HG03571 (cell line): ENCODE results near the gene KIF1A.
"Not testable (repeated sequence)": the region's sequence is repeated elsewhere in the genome, so short reads cannot be mapped to it uniquely, and the experiment has no call there.

Experiments
- ATAC-seq: cut with Tn5 transposase; IDR thresholded peaks from one replicate; pipeline ENCODE4 v1.9.1; 2021; ENCODE audit not compliant: unreplicated experiment

Gene KIF1A

DNA sequence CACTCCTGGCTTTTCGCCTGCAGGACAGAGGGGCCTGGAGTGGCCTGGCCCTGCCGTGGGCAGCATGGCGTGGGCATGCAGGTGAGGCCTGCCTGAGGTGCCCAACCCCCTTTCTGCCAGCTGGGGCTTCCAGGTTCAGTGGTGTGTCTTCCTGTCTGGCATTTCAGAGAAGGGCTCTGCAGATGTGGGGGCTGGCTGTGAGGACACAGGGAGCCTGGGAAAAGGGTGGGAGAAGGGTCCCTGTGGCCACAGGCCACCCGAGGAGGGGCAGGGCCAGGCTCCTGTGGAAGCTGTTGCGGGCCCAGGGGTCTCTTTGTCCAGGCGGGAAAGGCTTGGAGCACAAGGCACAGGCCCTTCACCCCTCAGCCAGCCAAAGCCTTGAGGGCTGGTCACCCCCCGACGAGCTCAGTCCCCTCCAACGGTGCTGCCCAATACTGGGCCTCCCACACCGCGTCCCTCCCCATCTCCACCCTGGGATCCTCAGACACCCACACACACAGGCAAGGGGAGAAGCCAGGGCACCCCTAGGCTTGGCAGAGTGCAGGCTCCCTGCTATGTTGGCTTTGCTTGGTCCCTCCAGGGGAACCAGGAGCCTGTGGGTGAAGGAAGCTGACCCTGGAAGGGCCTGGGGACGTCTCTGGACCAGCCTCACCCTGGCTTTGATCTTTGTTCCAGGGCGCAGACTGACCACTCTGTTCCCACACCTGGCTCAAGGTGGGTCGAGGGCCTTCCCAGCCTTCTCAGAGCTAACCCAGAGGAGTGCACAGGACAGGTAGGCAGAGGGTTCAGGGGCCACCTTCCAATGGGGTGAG is 132.1 kb downstream of the KIF1A start:
- ATAC-seq = no peak

DNA sequence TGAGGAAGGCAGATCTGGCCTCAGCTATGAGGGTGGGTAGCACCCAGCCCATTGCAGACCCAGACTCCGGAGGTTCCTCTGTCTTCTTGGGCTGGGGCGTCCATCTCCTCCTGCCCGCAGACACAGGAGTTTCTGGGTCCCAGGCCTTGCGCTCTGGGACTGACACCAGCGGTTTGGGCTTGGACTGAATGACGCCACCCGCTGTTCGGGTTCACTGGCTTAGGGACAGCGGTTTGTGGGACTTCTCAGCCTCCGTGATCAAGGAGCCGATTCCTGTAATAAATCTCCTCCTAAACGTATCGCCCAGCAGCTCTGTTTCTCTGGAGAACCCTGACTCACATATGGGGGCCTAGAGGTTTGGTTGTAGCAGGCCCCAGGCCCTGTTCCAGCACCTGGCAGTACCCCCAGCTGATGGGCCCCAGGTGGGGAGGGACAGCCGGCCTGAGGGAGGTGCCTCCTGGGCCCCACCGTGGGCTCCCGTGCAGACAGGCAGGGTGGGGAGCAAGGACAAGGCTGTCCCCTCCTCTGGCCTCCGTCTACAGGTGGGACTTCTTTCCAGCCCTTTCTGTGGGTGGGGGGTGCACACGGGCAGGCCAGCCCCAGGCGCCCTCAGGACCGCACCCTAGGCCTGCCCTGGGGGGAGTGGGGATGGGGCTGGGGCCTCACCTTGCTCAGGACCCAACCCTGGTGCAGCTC is 132.8 kb downstream of the KIF1A start:
- ATAC-seq = no peak

DNA sequence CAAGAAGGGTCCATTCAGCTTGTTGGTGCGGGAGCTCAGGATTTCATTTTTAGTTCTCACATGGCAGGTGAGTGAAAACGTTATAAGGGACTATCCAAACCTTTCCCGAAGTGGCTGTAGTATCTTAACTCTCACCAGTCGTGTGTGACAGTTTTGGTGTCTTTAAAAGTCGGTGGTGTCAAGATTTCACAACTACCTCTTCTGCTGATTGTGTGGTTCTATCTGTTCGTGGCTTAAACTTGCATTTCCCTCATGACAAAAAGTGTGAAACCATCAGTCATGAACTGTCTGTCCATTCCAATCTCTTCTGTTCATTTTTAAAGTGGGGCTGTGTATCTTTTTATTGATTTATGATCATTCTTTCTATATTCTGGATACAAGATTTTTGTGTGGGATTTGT is 133.6 kb downstream of the KIF1A start:
- ATAC-seq = no peak

DNA sequence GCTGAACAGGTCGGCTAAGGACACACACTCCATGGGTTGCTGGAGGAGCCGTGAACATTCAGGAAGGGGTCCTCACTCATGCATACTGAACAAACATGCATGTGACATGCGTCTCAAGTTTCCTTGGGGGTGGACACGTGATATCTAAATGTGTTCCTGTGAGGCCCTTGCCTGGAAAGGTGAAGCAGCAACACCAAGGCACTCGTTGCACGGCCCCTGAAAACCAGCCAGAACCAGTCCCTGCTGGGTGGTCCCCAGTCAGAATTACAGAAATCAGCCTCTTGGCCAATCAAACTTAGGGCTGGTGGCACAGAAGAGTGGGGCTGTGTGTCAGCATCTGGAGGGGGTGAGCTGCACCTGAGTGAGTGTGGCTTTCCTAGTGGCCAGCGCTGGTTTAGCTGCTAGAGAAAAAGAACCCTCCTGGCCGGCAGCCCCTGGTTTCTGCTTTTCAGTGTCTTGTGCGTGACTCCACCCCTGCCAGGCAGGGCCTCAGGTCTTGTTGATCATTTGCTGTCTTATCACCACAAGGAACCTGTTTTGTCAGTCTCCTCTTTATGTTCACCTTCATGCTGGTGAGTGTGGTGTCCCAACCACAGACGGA is 134.1 kb downstream of the KIF1A start:
- ATAC-seq = no peak

DNA sequence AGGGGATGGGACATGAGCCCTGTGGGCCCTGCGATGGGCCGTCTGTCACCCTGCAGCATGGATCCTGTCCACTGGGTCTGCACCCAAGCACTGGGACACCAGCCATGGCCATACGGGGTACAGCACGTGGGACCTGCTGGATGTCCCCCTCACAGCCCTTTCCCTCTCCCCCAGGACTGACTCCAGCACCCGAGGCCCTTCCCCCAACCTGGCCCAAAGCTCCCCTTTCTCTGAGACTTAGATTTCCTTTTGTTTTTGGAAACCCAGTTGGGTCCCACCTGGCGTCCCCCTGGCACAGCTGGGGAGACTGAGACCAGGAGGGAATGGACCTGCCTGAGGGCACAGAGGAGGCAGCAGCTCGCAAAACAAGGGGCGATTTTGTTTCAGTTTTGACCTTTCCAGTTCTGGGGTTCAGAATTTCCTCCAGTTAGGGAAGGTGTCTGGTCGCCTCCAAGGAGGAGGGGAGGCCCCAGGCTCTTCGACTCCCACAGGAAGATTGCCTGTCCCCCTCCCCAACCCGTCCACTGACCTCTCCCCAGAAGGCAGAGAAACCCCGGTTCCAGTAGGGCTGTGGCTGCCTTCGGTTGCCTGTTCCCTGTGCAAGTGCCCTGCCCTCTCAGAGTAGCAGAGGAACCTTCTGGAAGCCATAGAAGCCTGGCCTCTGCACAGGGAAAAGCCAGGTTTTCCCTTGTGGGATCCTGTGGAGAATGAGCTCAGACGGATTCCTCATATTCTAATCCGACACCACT is 135.9 kb downstream of the KIF1A start:
- not testable (repeated sequence) for ATAC-seq

DNA sequence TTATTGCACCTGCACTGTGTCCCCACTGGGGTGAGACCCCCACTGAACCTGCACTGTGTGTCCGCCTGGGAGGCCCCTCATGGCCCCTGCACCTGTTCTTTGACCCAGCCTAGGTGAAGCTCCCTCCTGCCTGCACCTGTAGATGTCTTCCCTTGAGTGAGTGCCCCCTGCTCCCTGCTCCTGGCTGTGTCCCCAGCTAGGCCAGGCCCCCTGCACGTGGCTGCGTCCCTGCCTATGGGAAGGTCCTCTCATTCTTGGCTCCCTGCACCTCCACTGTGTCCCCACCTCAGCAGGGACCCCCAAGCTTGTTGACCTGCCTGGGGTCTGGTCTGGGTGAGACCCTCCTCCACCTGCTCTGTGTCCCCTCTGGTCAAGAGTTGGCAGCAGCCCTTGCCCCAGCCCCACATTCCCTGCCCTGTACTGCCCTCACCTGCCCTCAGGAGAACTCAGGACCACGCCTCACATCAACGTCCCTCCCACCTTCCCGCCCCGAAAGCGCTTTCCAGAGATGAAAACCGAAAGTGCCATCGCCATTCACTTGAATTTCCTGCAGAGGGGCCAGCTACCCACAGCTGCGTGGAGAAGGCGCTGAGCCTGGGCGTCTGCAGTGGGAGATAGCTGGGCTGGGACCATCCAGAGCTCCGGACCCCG is 136.6 kb downstream of the KIF1A start:
- not testable (repeated sequence) for ATAC-seq

DNA sequence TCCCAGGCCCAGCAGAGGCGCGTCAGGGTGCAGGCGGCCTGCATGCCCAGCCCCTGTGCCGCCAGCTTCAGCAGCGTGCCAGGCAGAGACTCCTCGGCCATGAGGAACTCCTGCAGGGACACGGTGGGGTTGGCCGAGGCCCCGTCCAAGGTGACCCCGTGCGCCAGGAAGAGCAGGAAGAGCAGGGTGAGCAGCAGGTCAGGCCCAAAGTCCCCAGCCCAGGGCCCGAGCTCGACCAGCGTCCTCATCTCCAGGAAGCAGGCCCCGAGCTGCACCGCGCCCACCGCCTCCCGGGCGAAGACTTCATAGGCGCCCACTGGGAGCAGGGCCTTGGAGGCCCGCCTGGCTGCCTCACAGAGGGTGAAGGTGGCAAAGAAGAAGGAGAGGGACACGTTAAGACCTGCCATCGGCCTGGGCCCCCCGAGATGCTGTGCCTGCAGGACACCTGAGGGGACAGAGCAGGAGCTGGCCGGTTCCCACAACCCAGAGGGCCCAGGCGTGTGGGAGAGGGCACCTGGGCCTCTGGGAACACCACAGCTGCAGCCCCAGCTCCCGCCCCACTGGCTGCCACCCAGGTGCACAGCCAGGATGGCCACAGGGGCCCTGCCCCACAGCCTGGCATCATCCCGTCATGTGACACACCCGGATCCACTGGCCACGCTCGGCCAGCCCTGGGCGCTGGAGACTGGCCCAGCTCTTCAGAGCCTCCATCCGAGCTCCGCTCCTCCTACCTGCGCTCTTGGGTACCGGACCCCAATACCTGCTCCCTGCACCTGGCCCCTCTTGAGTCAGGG is 137.4 kb downstream of the KIF1A start, which contains the start of gene AQP12B:
Gene AQP12B, minus strand, starts transcription at position 455 of the 794 bp plus-strand sequence. Its CDS starts 48 bp downstream, at position 407.
- not testable (repeated sequence) for ATAC-seq

DNA sequence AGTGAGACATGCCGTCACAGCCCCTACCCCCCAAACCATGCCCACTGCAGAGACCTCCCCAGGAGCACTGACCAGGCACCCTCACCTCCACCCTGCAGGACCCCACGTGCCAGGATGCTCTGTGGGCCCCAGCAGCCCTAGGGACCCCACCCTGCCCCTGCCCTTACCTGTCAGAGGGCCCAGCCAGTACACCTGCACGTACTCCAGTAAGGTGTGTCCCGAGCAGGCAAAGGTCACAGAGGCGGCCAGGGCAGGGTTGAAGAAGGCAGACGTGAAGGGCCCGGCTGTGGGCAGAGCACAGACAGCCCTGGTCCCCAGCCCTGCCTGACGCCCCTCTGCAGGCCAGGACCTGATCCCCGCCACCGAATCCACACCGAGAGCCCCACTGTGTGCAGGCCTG is 139.8 kb downstream of the KIF1A start:
- ATAC-seq = not testable (repeated sequence)

DNA sequence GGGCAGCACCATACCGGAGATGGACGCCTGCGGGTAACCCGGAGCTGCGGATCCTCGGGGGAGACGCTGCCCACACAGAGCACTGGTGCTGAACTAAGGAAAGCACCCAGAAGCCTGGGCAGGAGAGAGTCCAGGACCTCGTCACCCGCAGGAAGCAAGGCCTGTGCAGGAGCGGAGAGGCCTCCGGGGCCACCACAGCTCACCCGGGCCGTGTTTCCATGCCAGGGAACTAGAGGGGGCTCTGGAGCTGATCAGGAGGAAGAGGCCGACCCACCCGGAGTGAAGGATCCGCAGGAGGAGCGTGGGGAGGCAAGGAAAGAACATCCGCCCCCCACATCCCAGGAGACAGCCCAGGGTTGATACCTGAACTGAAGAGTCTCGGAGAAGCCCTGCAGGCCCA is 141.1 kb downstream of the KIF1A start:
- ATAC-seq = not testable (repeated sequence)

DNA sequence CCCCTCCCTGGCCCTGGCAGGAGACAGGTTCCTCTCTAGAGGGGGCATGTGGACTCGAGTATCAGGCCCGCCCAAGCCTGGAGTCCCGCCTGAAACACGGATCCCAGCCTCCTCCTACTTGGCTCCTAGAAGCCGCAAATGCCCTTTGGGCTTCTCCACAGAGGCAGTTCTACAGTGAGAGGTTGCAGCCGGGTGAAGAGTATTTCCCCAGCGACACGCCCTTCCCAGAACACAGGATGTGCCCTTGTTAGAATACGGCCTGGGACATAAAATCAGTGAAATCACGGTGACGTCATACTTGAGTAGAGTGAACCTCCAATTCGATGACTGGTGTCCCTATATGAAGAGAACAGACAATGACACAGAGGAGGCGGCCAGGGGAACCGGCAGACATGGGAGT is 142.0 kb downstream of the KIF1A start:
- ATAC-seq = not testable (repeated sequence)

DNA sequence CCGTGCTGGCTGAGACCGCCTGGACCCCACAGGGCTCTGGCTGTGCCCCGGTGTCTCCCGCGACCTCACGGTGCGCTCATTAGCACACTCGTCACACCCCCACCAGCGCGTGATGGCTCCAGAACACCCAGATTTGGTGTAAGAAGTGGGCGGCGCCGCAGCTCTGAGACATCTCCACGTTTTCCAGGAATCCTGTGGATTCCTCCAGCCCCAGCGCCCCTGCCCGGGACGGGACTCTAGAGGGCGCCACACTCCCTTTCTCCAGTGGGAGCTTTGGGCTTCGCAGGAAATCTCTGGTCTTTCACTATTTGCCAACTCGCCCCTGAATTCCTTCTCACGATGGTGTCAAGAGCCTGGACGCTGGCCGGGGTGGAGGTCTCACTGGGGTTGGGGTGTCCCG is 144.7 kb downstream of the KIF1A start:
- ATAC-seq = not testable (repeated sequence)

DNA sequence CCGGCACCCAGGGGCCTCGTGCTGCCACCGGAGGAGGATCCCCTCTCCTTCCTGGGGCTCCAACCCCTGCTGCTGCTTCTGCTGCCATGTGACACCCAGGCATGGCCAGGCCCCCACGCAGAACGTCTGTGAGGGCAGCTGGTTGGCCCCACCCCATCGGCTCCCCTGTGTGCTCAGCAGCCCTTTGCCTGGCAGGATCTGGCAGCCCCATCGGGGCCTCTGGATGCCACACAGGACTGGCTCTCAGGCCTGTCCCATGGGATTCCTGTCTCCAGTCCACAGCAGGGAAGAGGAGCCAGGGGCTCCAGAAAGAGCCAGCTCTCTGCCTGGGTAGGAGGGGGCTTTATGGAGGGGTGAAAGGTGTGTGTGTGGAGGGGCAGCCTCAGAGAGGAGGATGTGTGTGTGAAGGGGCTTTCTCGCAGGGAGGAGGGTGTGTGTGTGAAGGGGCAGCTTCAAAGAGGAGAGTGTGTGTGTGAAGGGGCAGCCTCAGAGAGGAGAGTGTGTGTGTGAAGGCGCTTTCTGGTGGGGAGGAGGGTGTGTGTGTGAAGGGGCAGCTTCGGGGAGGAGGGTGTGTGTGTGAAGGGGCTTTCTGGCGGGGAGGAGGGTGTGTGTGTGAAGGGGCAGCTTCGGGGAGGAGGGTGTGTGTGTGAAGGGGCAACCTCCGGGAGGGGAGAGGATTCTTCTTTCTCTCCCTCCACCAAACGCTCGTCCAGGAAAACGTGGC is 145.4 kb downstream of the KIF1A start:
- not testable (repeated sequence) for ATAC-seq

DNA sequence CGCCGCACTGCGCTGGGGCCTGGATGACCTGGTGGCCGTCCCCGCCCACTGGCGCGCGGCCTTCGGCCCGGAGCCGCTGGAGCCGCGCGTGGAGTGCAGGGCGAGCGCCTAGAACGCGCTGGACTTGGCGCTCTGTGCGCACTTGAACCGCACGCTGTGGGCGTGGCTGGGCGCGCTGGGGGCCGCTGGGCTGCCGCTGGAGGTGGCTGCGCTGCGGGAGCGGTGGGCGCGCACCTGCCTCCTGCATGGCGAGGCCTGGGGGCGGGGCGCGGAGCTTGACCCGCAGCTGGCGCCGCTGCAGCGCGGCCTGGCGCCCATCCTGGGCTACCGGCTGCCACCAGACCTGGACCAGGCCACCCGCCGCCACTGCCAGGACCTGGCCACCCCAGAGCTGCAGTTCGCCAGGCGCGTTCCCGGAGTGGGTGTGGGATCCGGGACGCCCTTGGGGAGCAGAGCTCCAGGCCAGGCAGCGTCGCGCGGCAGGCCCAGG is 147.3 kb downstream of the KIF1A start:
- ATAC-seq = no peak

DNA sequence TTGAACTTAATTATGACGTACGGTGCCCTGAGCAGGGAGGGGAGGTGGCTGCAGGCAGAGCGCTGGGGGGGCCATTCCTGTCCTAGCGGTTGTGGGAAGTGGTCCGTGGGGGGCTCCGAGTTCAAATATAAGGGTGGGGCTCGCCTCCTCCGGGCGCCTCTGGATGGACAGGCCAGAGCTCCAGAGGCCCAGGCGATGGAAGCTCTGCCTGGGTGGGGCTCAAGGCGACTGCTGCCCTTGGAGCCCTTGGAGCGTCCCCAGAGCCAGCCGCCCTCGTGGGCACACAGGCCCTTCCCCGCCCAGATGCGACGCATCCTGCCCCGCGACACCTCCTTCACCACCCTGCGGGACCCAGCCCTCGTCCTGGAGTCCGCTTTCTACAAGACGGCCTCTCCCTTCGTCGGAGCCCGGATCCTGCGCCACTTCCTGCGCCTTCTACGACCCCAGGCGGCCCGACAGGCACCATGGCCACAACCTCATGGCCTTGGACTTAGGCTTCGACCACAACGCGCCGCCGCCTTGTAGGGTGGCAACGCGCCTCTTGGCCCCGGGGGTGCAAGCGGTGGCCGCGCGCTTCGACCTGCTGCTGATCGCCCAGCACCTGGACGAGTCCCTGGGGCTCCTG is 147.8 kb downstream of the KIF1A start:
- ATAC-seq = no peak

DNA sequence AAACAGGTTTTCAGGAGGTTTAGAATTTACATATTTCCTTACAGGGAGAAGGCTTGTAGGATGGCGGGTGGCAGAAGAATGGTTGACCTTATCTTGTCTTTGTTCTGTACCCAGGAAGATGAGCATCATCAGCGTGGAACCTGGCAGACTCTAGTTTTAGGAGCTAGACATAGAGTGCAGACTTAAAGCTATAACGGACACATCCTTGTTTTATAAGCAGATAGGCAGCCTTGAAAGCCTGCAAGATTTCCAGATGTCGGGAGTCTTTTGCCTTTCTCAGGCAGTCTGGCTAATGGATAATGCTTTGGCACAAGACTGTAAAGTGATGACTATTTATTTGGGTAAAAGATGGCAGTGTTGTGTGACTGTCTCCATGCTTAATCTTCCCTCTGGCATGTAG is 149.1 kb downstream of the KIF1A start:
- ATAC-seq = no peak

DNA sequence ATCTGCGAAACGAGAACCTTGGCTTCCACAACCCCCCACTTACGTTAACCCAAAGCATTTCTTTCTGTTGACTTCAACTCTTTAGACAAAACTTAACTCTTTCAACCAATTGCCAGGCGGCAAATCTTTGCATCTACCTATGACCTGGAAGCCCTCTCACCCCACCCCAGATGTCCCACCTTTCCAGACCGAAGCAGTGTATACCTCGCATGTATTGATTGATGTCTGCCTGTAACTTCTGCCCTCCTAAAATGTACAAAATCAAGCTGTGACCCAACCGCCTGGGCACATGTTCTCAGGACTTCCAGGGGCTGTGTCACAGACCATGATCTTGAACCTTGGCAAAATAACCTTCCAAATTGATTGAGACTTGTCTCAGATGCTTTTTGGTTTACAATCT is 149.6 kb downstream of the KIF1A start:
- ATAC-seq = no peak

DNA sequence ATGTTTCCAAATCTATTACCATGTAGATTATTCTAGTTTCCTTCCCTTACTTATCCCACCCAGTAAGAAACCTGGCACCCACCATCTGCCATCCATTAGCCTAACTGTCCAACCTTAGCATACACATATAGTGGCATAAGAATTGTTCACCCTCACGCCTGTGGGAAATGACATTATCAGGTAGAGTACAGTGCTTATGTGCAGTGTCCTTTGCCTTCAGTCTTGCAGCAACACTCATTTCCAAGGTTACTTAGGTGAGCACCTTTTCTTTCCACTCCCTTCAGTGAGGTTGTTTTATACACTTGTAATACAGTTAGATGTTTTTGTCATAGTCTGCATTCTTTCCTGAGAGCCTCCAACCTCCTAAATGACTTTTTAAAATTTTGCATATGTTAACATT is 155.4 kb downstream of the KIF1A start:
- no peak for ATAC-seq
